Measurements from ENCODE around the gene THADA. TPM values are rescaled to one million over a fixed set of nuclear protein-coding genes. Genes with fewer than 3 reads are reported as not detected.
"Not testable (repeated sequence)": the region's sequence is repeated elsewhere in the genome, so short reads cannot be mapped to it uniquely, and the experiment has no call there.

Gene THADA
- total RNA-seq, 2 donors from 2014 or later = 41.1 to 54.3 TPM

- peaks cover 4% of the 10 kb centered on the region for H3K4me1 ChIP-seq (replicated peaks)
- 11% methylated on average over 2 of the region's 2 CpGs for WGBS
- intact Hi-C loops (cut with DNase I) = no loop called here
These were observed 204.5 kb downstream of the THADA start for GRCh38 chr2:43391201-43391877.

DNA sequence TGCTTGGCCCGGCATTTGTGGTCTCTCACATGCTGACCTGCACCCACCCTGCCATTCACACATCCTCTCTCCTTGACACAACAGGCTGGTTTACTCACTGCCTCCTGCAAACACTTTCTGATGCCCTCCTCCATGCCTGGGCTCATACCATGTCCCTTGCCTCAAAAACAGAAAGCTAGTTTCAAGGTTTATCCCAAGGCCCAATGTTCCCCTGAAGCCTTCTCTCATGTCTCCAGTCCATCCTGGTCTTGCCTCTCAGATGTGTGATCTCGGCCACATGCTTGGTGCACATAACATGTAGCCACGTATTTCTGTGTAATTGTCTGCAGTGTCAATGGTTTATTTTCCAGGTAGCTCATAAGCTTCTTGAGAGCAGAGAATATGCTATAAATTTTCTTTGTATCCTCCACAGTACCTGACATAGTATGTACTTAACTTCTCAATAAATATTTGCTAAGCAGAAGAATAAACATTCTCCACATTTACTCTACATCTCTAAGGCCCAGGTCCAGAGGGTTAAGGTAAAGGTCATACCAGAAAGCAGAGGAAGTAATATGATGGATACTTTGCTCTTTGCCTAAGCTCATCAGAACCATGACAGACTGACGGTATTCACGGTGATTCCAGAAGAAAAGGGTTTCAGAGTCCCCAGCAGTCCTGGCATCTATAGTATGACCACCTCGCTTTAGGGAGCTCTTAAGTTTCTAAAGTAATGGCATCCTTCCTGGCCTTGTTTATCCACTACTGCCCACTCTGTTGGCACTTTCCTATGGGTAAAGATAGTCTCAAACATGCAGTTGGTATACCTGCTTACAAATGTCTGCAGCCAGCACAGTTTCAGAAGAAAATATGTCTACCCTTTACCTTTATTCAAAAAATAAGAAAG is 206.0 kb downstream of the THADA start:
- TF ChIP-seq CTCF (IDR thresholded peaks at IDR 0.05) (no peak), POLR2AphosphoS5 (IDR thresholded peaks at IDR 0.05) (peak; percentile 48), POLR2A (IDR thresholded peaks at IDR 0.05) (no peak)
- H3K27me3 ChIP-seq (replicated peaks; ENCODE audit: insufficient read depth) = no peaks in the 10 kb centered on the region
- intact Hi-C loops (cut with DNase I) = no loop called here
- peak overlapping the region in 1 of 2 donors; percentile 29 for H3K27ac ChIP-seq
- H3K36me3 ChIP-seq = no peaks in the 10 kb centered on the region
- no peak for DNase-seq (ENCODE audit: low spot score)
- H3K9me3 ChIP-seq = no peaks in the 10 kb centered on the region
- 69% methylated on average over 6 of the region's 6 CpGs for WGBS
- peaks cover 4% of the 10 kb centered on the region for H3K4me1 ChIP-seq (replicated peaks)
- no peak overlapping the region for H3K4me3 ChIP-seq

More at GRCh38 chr2:43391201-43391877, 204.5 kb downstream of the THADA start:
- Histone ChIP-seq H3K27me3 (replicated peaks; ENCODE audit: insufficient read depth) (no peaks in the 10 kb centered on the region), H3K36me3 (no peaks in the 10 kb centered on the region), H3K4me3 (no peak overlapping the region), H3K27ac (peak overlapping the region; percentile 13 to 22), H3K9me3 (no peaks in the 10 kb centered on the region)
- DNase-seq (ENCODE audit: low spot score) = no peak
- TF ChIP-seq POLR2AphosphoS5 (IDR thresholded peaks at IDR 0.05) (no peak), POLR2A (IDR thresholded peaks at IDR 0.05) (no peak), CTCF (IDR thresholded peaks at IDR 0.05) (no peak)

DNA sequence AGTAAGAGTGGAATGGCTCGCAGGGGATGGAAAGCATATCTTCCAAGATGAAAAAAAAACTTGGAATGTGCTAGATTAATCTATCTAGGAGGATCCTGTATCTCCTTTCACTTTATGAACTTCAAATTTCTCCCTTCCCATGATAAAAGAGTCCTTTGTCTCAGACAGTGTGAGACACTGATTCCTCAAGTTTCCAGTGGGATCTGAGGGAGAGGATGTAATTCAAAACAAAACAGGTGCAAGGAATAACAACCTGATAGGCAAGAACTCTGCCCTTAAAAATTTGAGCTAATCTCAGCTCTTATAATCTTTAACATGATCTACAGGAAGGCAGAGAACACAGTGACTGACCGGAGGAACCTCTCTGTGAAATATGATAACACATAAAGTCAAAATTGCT is 207.5 kb downstream of the THADA start:
- 52% methylated on average over 2 of the region's 2 CpGs for WGBS
- DNase-seq (ENCODE audit: low spot score) = no peak
- H3K36me3 ChIP-seq = no peaks in the 10 kb centered on the region
- H3K4me3 ChIP-seq = no peak overlapping the region
- peaks cover 4% of the 10 kb centered on the region for H3K4me1 ChIP-seq (replicated peaks)
- TF ChIP-seq POLR2A (IDR thresholded peaks at IDR 0.05) (no peak), POLR2AphosphoS5 (IDR thresholded peaks at IDR 0.05) (no peak), CTCF (IDR thresholded peaks at IDR 0.05) (no peak)
- H3K9me3 ChIP-seq = no peaks in the 10 kb centered on the region
- intact Hi-C loops (cut with DNase I) = no loop called here
- no peaks in the 10 kb centered on the region for H3K27me3 ChIP-seq (replicated peaks; ENCODE audit: insufficient read depth)
- no peak overlapping the region for H3K27ac ChIP-seq

- no peak overlapping the region for H3K4me3 ChIP-seq
- no peak overlapping the region for H3K27ac ChIP-seq
- no peaks in the 10 kb centered on the region for H3K9me3 ChIP-seq
- DNase-seq (ENCODE audit: low spot score) = no peak
- no peaks in the 10 kb centered on the region for H3K27me3 ChIP-seq (replicated peaks; ENCODE audit: insufficient read depth)
- TF ChIP-seq CTCF (IDR thresholded peaks at IDR 0.05) (no peak), POLR2AphosphoS5 (IDR thresholded peaks at IDR 0.05) (no peak), POLR2A (IDR thresholded peaks at IDR 0.05) (no peak)
- H3K36me3 ChIP-seq = no peaks in the 10 kb centered on the region
- peaks cover 4% of the 10 kb centered on the region for H3K4me1 ChIP-seq (replicated peaks)
- intact Hi-C loops (cut with DNase I) = no loop called here
- WGBS = 55% methylated on average over 7 of the region's 7 CpGs
These were observed 208.5 kb downstream of the THADA start for GRCh38 chr2:43387092-43388062.

DNA sequence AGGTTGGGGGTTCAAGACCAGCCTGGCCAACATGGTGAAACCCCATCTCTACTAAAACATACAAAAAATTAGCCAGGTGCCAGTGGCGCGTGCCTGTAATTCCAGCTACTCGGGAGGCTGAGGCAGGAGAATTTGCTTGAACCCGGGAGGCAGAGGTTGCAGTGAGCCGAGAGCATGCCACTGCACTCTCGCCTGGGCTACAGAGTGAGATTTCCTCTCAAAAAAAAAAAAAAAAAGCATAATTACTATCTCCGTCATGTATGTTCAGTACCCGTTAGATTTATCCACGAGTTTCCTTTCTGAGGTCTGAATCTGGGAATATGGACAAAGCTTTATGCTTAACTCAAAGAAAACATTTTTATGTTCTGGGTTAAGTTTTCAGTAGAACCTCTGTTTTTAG is 209.2 kb downstream of the THADA start:
- 92% methylated on average over 9 of the region's 9 CpGs for WGBS
- H3K9me3 ChIP-seq; H3K4me1 ChIP-seq (replicated peaks); H3K36me3 ChIP-seq; H3K4me3 ChIP-seq; intact Hi-C loops (cut with DNase I); H3K27me3 ChIP-seq (replicated peaks; ENCODE audit: insufficient read depth); H3K27ac ChIP-seq; DNase-seq (ENCODE audit: low spot score): not testable (repeated sequence)
